MCF 10A (cell line): ENCODE results near the gene PTGDR2. TPM values are rescaled to one million over a fixed set of nuclear protein-coding genes. Genes with fewer than 3 reads are reported as not detected.

Experiments
- BruUV-seq: library from RNA; stranded (reverse); fragments of 400-500 nt; replicated peaks from 2 replicates; lab custom pipeline; 2021; lab: Mats Ljungman, UMichigan
- CTCF ChIA-PET: fragments of 300-600 bp; sonication (Branson Sonifier 250); formaldehyde crosslinking; extraction: SDS; loops from one replicate; lab custom pipeline; 2021; ENCODE audit warnings: antibody characterized with exemption, inconsistent platforms; lab: Yijun Ruan, JAX
- POLR2A ChIA-PET: fragments of 300-600, 350-650 bp; sonication (Branson Sonifier 250); formaldehyde crosslinking; extraction: SDS; loops from one replicate; lab custom pipeline; 2020; ENCODE audit warnings: antibody characterized with exemption, inconsistent platforms; lab: Yijun Ruan, JAX
- DNase-seq: peaks from one replicate; pipeline ENCODE4 v3.0.0-alpha.2; 2018; ENCODE audit not compliant: unreplicated experiment
- H3K27ac Mint-ChIP-seq: one replicate; pipeline ENCODE4 v1.8.0; 2022; ENCODE audit warnings: mild to moderate bottlenecking, low read depth, mixed read lengths; ENCODE audit not compliant: unreplicated experiment
- H3K27me3 Mint-ChIP-seq: one replicate; pipeline ENCODE4 v1.8.0; 2022; ENCODE audit warnings: mixed read lengths; ENCODE audit not compliant: insufficient read depth, unreplicated experiment
- H3K36me3 Mint-ChIP-seq: one replicate; pipeline ENCODE4 v1.8.0; 2022; ENCODE audit warnings: mild to moderate bottlenecking, moderate library complexity, mixed read lengths; ENCODE audit not compliant: insufficient read depth, unreplicated experiment
- H3K4me1 Mint-ChIP-seq: one replicate; pipeline ENCODE4 v1.8.0; 2022; ENCODE audit warnings: mixed read lengths; ENCODE audit not compliant: insufficient read depth, unreplicated experiment
- H3K4me3 Mint-ChIP-seq: one replicate; pipeline ENCODE4 v1.8.0; 2022; ENCODE audit warnings: mild to moderate bottlenecking, moderate library complexity, mixed read lengths; ENCODE audit not compliant: unreplicated experiment
- H3K9me3 Mint-ChIP-seq: one replicate; pipeline ENCODE4 v1.8.0; 2022; ENCODE audit warnings: mixed read lengths; ENCODE audit not compliant: unreplicated experiment
- CTCF ChIP-seq: fragments of 200-600 bp; IDR thresholded peaks from one replicate; pipeline ENCODE4 v1.8.0; 2022; ENCODE audit warnings: antibody characterized with exemption, mild to moderate bottlenecking; ENCODE audit not compliant: unreplicated experiment
- intact Hi-C: fragments of 100-400 bp; cut with micrococcal nuclease; formaldehyde crosslinking; loops from 2 replicates; pipeline ENCODE4 v1.14.1; 2022
- total RNA-seq: library from RNA; stranded (reverse); gene quantifications from 2 replicates; pipeline ENCODE4 v1.2.3, GENCODE V29; 2022

Gene PTGDR2
- total RNA-seq, 1 experiment from 2014 or later, result not detected

GRCh38 chr11:60809249-60809648 lies 46.5 kb downstream of the PTGDR2 start:
- BruUV-seq, result no TSS peak
- DNase-seq, result no peak
- Mint-ChIP-seq H3K4me3 (no peak overlapping the region), H3K27ac (no peak overlapping the region), H3K27me3 (peaks cover 9% of the 10 kb centered on the region), H3K4me1 (no peaks in the 10 kb centered on the region), H3K36me3 (peaks cover 6% of the 10 kb centered on the region), H3K9me3 (no peaks in the 10 kb centered on the region)
- POLR2A ChIA-PET, result interaction anchor here (0.6 kb wide), 1 partner anchor 241 kb away, joined by 3 read pairs; no protein-coding TSS in a partner anchor
- no peak for TF ChIP-seq CTCF
- CTCF ChIA-PET, result interaction anchor here (0.6 kb wide), 1 partner anchor 1616 kb away, joined by 3 read pairs; no protein-coding TSS in a partner anchor
- intact Hi-C loops, result no loop called here

- Mint-ChIP-seq H3K36me3 (peaks cover 6% of the 10 kb centered on the region), H3K9me3 (no peaks in the 10 kb centered on the region), H3K4me3 (no peak overlapping the region), H3K27ac (no peak overlapping the region), H3K27me3 (peaks cover 43% of the 10 kb centered on the region), H3K4me1 (no peaks in the 10 kb centered on the region)
- DNase-seq, result no peak
- intact Hi-C loops, result no loop called here
- no TSS peak for BruUV-seq
- TF ChIP-seq CTCF, result no peak
- CTCF ChIA-PET, result interaction anchor here (0.7 to 1.5 kb wide), 5 partner anchors 17 to 885 kb away, joined by 3 to 6 read pairs (median 3); no protein-coding TSS in a partner anchor
- POLR2A ChIA-PET, result no interaction called here
Observed at GRCh38 chr11:60803273-60803936, 52.3 kb downstream of the PTGDR2 start.

GRCh38 chr11:60801194-60801593 lies 54.6 kb downstream of the PTGDR2 start:
- Mint-ChIP-seq H3K4me3 (no peak overlapping the region), H3K36me3 (peaks cover 6% of the 10 kb centered on the region), H3K27me3 (peaks cover 43% of the 10 kb centered on the region), H3K9me3 (no peaks in the 10 kb centered on the region), H3K27ac (no peak overlapping the region), H3K4me1 (no peaks in the 10 kb centered on the region)
- POLR2A ChIA-PET, result no interaction called here
- intact Hi-C loops, result no loop called here
- DNase-seq, result no peak
- CTCF ChIA-PET, result interaction anchor here (1.0 kb wide), 1 partner anchor 97 kb away, joined by 3 read pairs; no protein-coding TSS in a partner anchor
- no TSS peak for BruUV-seq
- no peak for TF ChIP-seq CTCF

Other genes starting within 250 kb of the PTGDR2 start
- gene MS4A8, start 156.3 kb downstream of the PTGDR2 start, total RNA-seq, result not detected in 2 replicates
- not detected in 2 replicates for gene MS4A18, start 131.2 kb downstream of the PTGDR2 start, total RNA-seq
- not detected in 2 replicates for gene MS4A15, start 99.1 kb downstream of the PTGDR2 start, total RNA-seq
- gene MS4A10, start 70.6 kb downstream of the PTGDR2 start, total RNA-seq, result not detected in 2 replicates
- gene CCDC86, start 13.8 kb downstream of the PTGDR2 start, total RNA-seq, result 37.5 and 57.8 TPM in 2 replicates
- gene ZP1, start 11.6 kb upstream of the PTGDR2 start, total RNA-seq, result not detected in 2 replicates
- gene PRPF19, start 50.6 kb upstream of the PTGDR2 start, total RNA-seq, result 99.0 and 115 TPM in 2 replicates
- 39.5 and 45.8 TPM in 2 replicates for gene TMEM109, start 58.2 kb upstream of the PTGDR2 start, total RNA-seq
- 20.5 and 22.5 TPM in 2 replicates for gene TMEM132A, start 68.5 kb upstream of the PTGDR2 start, total RNA-seq
- gene SLC15A3, start 96.2 kb upstream of the PTGDR2 start, total RNA-seq, result not detected in 2 replicates
- not detected in 2 replicates for gene CD6, start 115.7 kb upstream of the PTGDR2 start, total RNA-seq
- not detected in 2 replicates for gene CD5, start 246.5 kb upstream of the PTGDR2 start, total RNA-seq